DMS153 treated with DMSO at 0.1 percent for 48 hours (cell line): ENCODE data around the gene TUBAL3.

Source experiments
- DNase-seq: peaks from one replicate; lab custom pipeline; 2025; ENCODE audit not compliant: unreplicated experiment; lab: John Stamatoyannopoulos, UW

Gene TUBAL3

DNA sequence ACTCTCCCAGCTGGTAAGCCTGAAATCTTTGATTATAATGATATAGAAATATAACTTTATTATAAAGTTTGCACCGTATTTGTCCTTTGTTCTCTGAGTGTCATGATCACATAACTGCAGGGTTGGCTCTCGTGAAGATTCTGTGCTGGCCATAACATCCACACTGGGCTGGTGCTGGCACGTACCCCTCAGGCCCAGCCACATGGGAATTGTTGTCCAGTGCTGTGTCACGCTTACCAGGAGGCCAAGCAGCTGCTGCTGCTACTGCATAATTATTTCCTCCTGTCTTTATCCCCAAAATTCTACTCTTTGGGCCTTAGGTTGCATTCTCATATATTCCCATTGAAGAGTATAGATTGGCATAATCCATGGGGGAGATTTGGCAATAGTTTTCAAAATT, 60.6 kb downstream of the TUBAL3 start:
- no peak for DNase-seq

DNA sequence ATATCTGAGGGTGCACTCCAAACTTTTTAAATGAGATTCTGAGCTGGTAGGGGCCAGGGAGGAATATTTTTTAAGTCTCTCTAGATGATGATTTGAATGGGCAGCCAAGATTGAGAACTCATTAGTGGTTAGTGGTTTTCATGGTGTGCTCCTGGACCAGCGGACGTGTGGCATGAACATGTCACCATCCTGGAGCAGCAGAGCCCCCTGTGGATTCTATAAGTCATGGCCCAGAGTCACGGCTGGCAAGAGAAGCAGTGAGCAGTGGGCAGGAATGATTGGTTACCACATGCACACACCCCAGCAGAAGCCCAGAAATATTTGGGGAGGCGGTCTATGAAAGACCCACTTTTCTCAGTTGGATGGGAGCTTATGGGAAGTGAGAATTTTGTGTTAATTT, 61.1 kb downstream of the TUBAL3 start:
- no peak for DNase-seq
